Rectal smooth muscle tissue (tissue), 1 donor: ENCODE data around the gene TUBB4A.

Experiments
- H3K27ac ChIP-seq: one replicate; pipeline ENCODE4 v1.7.0; 2013; ENCODE audit warnings: low read depth, low read length, inconsistent platforms
- H3K27me3 ChIP-seq: one replicate; pipeline ENCODE4 v1.7.0; 2013; ENCODE audit warnings: low read length; ENCODE audit not compliant: control insufficient read depth, insufficient read depth
- H3K36me3 ChIP-seq: one replicate; pipeline ENCODE4 v1.7.0; 2013; ENCODE audit warnings: low read length; ENCODE audit not compliant: control insufficient read depth, insufficient read depth
- H3K4me1 ChIP-seq: one replicate; pipeline ENCODE4 v1.7.0; 2013; ENCODE audit warnings: low read length; ENCODE audit not compliant: control insufficient read depth, insufficient read depth
- H3K4me3 ChIP-seq: one replicate; pipeline ENCODE4 v1.7.0; 2013; ENCODE audit warnings: low read length
- H3K9ac ChIP-seq: one replicate; pipeline ENCODE4 v1.7.0; 2013; ENCODE audit warnings: low read length

TUBB4A gene

GRCh38 chr19:6531956-6532243, 29.8 kb upstream of the TUBB4A start:
- H3K4me1 ChIP-seq: peaks cover 4% of the 10 kb centered on the region
- H3K27me3 ChIP-seq: peaks cover 16% of the 10 kb centered on the region
- no peak overlapping the region for H3K27ac ChIP-seq
- no peak overlapping the region for H3K9ac ChIP-seq
- H3K36me3 ChIP-seq: no peaks in the 10 kb centered on the region
- peak overlapping the region; percentile 73 for H3K4me3 ChIP-seq

GRCh38 chr19:6531163-6531955, 29.2 kb upstream of the TUBB4A start:
- Histone ChIP-seq H3K36me3 (no peaks in the 10 kb centered on the region), H3K9ac (no peak overlapping the region), H3K27me3 (peaks cover 16% of the 10 kb centered on the region), H3K27ac (no peak overlapping the region), H3K4me1 (peaks cover 4% of the 10 kb centered on the region), H3K4me3 (peak overlapping the region; percentile 73)

- peak within 1 kb of the TSS; percentile 73 for H3K4me3 ChIP-seq
- peaks cover 16% of the 10 kb centered on the region for H3K27me3 ChIP-seq
- peaks cover 4% of the 10 kb centered on the region for H3K4me1 ChIP-seq
- peak within 1 kb of the TSS; percentile 25 for H3K9ac ChIP-seq
- no peak within 1 kb of the TSS for H3K27ac ChIP-seq
- no peaks in the 10 kb centered on the region for H3K36me3 ChIP-seq
Measured at GRCh38 chr19:6530386-6531162, 28.5 kb upstream of the TUBB4A start, which contains the start of gene TNFSF9. TSS of gene TNFSF9 (plus strand) at chr19:6531026. CDS start at chr19:6531037, 11 bp downstream.

- Histone ChIP-seq H3K4me3 (peak overlapping the region; percentile 73), H3K27me3 (peaks cover 16% of the 10 kb centered on the region), H3K4me1 (peaks cover 4% of the 10 kb centered on the region), H3K9ac (no peak overlapping the region), H3K36me3 (no peaks in the 10 kb centered on the region), H3K27ac (no peak overlapping the region)
Measured at GRCh38 chr19:6529937-6530385, 27.9 kb upstream of the TUBB4A start.

GRCh38 chr19:6529351-6529750, 27.2 kb upstream of the TUBB4A start:
- no peaks in the 10 kb centered on the region for H3K36me3 ChIP-seq
- no peak overlapping the region for H3K4me3 ChIP-seq
- peaks cover 16% of the 10 kb centered on the region for H3K27me3 ChIP-seq
- H3K9ac ChIP-seq: no peak overlapping the region
- H3K27ac ChIP-seq: no peak overlapping the region
- peaks cover 4% of the 10 kb centered on the region for H3K4me1 ChIP-seq

- H3K4me3 ChIP-seq: no peak overlapping the region
- peaks cover 14% of the 10 kb centered on the region for H3K27me3 ChIP-seq
- no peak overlapping the region for H3K9ac ChIP-seq
- peaks cover 4% of the 10 kb centered on the region for H3K4me1 ChIP-seq
- no peaks in the 10 kb centered on the region for H3K36me3 ChIP-seq
- H3K27ac ChIP-seq: no peak overlapping the region
Measured at GRCh38 chr19:6528544-6529121, 26.5 kb upstream of the TUBB4A start.

- Histone ChIP-seq H3K27me3 (peaks cover 14% of the 10 kb centered on the region), H3K4me3 (no peak overlapping the region), H3K27ac (no peak overlapping the region), H3K36me3 (no peaks in the 10 kb centered on the region), H3K4me1 (peaks cover 4% of the 10 kb centered on the region), H3K9ac (no peak overlapping the region)
Measured at GRCh38 chr19:6527893-6528543, 25.9 kb upstream of the TUBB4A start.

- Histone ChIP-seq H3K27me3 (no peaks in the 10 kb centered on the region), H3K9ac (no peak overlapping the region), H3K4me1 (no peaks in the 10 kb centered on the region), H3K4me3 (no peak overlapping the region), H3K27ac (no peak overlapping the region), H3K36me3 (no peaks in the 10 kb centered on the region)
Measured at GRCh38 chr19:6524311-6524710, 22.2 kb upstream of the TUBB4A start.

GRCh38 chr19:6522712-6523111, 20.6 kb upstream of the TUBB4A start:
- Histone ChIP-seq H3K4me3 (no peak overlapping the region), H3K27ac (no peak overlapping the region), H3K36me3 (no peaks in the 10 kb centered on the region), H3K9ac (no peak overlapping the region), H3K27me3 (no peaks in the 10 kb centered on the region), H3K4me1 (no peaks in the 10 kb centered on the region)

GRCh38 chr19:6521718-6522646, 19.9 kb upstream of the TUBB4A start:
- Histone ChIP-seq H3K27me3 (no peaks in the 10 kb centered on the region), H3K36me3 (no peaks in the 10 kb centered on the region), H3K4me1 (no peaks in the 10 kb centered on the region), H3K4me3 (no peak overlapping the region), H3K9ac (no peak overlapping the region), H3K27ac (no peak overlapping the region)

- no peak overlapping the region for H3K27ac ChIP-seq
Measured at GRCh38 chr19:6519289-6519688, 17.2 kb upstream of the TUBB4A start.

More at GRCh38 chr19:6519289-6519688, 17.2 kb upstream of the TUBB4A start:
- H3K27me3 ChIP-seq: no peaks in the 10 kb centered on the region
- H3K4me3 ChIP-seq: no peak overlapping the region
- H3K4me1 ChIP-seq: no peaks in the 10 kb centered on the region
- no peak overlapping the region for H3K9ac ChIP-seq
- no peaks in the 10 kb centered on the region for H3K36me3 ChIP-seq
